T-helper 2 cell treated with Interferon-gamma antibody and Interleukin-4, amounts not matched to agents 100 ng/mL and 5 ng/mL, for 36 hours (primary cell): Measurements from ENCODE around the gene ENOX1. TPM values are rescaled to one million over a fixed set of nuclear protein-coding genes. Genes with fewer than 3 reads are reported as not detected.

Source experiments
- intact Hi-C: fragments of 100-400 bp; cut with micrococcal nuclease; formaldehyde crosslinking; loops from one replicate; pipeline ENCODE4 v1.15.1; 2023
- total RNA-seq: library from RNA; stranded (reverse); gene quantifications from 2 replicates; pipeline ENCODE4 v1.2.3, GENCODE V29; 2022

ENOX1 gene
- total RNA-seq, 1 donor from 2014 or later, result not detected

GRCh38 chr13:43785650-43786471, 911 bp downstream of the ENOX1 start:
- intact Hi-C loops, result no loop called here

GRCh38 chr13:43785261-43785649, 1.5 kb downstream of the ENOX1 start:
- intact Hi-C loops, result no loop called here

- intact Hi-C loops, result no loop called here
Observed at GRCh38 chr13:43784496-43784895, 2.3 kb downstream of the ENOX1 start.

DNA sequence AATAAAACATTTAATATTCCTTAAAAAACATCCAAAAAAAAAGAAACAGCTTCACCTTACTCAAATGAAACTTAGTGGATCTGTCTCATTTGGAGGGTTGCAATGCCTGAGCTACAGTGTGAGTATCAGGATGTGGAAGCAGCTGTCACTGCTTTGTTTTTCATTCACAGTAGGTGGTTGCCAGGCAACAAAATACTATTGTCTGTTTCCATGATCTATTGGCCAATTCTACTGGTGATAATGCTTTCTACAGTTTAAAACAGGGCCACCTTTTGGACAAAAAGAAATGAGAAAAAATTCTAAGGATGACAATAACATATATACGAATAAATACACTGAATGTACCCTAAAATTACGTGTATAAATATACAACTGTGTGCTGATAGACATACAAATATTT, 3.0 kb downstream of the ENOX1 start:
- intact Hi-C loops, result no loop called here

- intact Hi-C loops, result no loop called here
Observed at GRCh38 chr13:43782686-43783085, 4.1 kb downstream of the ENOX1 start.

DNA sequence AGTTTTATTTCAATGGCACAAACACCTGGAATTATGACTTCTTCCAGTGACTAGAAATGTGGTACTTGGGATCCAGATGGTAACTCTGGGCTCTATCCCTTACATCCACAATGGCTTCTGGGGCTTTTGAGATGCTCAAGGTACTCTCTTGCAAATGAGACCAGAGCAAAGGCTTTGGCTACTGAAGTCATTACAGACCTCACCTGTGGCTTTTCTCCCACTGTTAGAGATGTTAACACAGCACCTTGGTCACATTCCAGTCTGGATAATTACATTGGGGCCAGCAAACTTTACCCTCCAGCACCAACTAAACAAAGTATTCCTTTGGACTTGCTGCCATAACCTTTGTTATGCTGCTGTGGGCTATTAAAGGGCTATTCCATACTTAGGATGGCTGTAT, 6.1 kb downstream of the ENOX1 start:
- intact Hi-C loops, result no loop called here

DNA sequence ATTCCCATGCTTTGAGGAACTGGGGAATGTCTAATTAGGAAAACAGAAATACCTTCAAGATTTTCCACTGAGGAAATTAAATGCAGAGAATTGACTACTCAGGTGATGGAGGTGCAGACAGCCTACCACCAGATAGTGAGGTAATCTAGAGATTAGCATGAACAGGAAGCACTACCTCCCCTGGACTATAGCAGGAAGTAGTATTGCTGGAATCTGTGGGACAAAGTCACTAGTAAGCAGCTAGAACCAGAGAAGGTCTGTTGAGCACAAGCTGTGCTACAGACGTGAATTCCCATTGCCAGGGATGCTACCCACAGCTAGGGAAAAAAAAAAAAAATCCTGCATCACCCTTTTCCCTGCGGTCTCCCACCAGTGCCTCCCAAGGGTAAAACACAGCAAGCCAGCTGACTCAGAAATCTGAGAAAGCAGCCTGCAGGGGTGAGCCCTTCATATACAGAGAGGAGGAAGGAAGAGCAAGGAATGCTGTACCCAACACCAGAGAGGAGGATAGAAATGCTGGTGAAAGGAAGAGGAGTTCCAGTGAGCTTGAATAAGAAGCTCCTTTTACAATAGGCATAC, 10.2 kb downstream of the ENOX1 start:
- intact Hi-C loops, result no loop called here

- intact Hi-C loops, result no loop called here
Observed at GRCh38 chr13:43776006-43776405, 10.8 kb downstream of the ENOX1 start.

DNA sequence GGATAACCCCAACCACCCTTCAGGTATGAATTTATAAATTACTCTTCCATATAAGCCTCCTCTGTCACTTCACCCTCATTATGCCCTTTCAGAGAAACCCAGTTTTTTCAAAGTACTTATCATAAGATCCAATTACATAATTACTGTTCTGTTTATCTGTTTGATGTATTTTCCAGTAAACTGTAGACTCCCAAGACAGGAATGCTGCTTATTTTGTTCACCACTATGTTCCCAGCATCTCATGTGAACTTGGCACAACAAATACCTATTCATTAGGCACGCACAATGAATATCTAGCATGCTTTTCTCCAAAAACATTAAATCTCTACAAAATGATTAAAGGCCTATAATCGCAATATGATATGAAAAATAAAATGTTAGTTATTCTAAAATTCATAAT, 13.2 kb downstream of the ENOX1 start:
- intact Hi-C loops, result no loop called here

DNA sequence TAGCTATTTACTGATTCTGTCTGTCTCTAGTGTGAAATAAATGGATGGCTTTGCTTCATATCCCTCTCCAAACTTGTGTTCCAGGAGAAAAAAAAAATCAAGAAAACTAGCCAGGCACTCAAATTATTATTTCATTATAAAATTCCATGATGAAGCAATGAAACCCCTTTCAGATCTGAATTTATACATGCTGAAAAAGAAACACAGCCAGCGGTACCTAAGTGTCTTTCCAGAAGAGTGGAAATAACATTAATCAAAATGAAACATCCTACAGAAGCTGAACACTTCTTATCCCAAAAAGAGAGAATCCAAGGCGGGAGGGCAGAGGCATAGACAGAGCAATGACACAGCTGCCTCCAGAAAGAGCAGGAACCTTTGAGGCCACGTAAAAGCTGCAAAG, 15.9 kb downstream of the ENOX1 start:
- intact Hi-C loops, result no loop called here

- intact Hi-C loops, result no loop called here
Observed at GRCh38 chr13:43769529-43769928, 17.2 kb downstream of the ENOX1 start.

DNA sequence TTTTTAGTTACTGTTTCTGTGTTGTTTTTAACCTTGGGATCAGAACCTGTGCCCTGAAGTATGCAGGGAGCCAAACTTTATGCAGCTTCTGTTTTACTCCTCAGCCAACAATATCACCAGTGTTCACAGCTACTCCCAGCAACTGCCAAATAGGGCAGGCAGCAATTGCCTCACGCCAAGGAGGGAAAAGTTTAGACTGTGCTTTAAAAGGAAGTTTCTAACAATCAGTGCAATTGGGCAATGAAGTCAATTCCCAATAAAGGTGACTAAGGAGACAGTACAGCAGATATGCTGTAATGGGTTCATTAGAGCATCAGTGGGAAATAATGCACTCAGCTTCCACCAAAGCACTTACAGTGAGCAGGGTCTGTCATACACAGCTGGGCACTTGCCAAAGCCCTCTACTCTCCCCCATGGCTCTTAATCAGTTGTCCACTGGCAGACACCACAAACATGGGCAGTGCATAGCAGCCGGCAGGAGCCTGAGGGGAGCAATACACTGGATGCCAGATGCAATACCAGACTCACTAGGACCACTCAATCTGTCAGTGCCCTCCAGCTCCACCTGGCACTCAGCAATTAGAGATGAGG, 19.3 kb downstream of the ENOX1 start:
- intact Hi-C loops, result no loop called here

DNA sequence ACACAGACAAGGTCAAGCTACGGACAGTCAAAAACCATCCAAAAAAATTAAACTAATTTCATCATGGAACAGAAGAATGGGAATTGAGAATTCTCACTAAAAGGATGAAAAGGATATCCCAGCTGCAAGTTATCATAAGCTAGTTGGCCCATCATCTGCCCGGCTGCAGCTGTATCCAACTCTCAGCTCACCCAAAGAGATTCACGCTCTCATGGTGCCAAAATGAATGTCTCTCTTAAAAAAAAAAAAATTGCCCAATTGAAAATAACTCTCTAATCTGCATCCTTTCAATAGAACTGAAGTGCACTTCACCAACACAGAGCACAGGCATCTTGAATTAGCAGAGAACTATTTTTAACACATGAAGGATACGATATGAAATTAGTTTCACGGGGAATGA, 20.0 kb downstream of the ENOX1 start:
- intact Hi-C loops, result no loop called here

GRCh38 chr13:43764349-43764748, 22.4 kb downstream of the ENOX1 start:
- intact Hi-C loops, result no loop called here

DNA sequence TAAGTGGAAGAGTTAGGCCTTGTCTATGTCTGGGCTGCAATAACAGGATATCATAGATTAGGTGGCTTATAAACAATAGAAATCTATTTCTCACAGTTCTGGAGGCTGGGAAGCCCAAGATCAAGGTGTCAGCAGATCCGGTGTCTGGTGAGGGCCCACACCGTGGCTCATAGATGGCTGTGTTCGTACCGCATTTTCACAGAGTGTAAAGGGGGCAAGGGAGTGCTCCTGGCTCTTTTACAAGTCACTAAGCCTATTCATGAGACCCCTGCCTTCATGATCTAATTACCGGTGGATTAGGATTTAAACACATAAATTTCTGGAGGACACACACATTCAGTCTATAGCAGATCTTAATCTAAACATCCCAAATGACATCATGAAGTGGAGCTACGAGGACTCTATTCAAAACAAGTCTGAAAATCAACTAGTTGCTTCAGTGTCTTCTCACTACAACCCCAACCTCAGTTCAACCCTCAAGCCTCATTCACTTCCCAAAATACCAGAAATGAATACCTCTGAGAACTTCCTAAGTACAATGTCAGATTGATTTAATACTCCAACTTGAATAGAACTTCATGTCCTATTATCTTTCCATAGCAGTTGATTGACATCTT, 23.5 kb downstream of the ENOX1 start:
- intact Hi-C loops, result no loop called here

- intact Hi-C loops, result no loop called here
Observed at GRCh38 chr13:43761616-43762315, 25.0 kb downstream of the ENOX1 start.

DNA sequence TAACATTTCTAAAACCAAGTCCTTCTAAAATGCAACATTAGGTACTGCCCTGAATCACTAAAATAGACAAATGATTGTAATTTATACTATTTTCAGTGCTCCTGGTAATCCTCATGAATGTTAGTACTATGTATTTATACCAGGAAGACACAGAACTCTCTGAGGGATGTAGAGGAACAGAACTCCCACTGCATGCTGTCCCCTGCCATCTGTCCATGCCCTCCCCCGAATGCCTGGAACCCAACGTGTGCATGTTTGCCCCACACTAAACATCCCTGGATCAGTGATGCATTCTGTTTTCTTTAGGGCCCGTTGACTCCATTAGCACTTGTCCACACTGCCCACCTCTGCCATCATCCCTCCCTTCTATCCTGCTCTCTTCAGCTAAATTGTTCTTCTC, 26.5 kb downstream of the ENOX1 start:
- intact Hi-C loops, result no loop called here

DNA sequence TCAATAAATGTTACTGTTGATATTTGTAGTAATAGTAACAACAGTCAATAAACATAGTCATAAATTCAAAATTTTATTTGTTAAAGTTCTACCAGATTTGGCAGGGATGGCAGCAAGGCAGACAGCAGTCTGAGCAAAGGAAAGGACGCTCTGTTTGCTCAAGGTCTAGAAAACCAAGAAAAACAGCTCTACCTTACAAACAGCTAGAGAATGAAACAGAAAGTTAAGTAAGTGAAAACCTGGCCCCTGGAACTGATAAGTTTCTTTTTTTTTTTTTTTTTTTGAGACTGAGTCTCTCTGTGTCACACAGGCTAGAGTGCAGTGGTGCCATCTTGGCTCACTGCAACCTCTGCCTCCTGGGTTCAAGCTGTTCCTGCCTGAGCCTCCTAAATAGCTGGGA, 27.9 kb downstream of the ENOX1 start:
- intact Hi-C loops, result no loop called here

DNA sequence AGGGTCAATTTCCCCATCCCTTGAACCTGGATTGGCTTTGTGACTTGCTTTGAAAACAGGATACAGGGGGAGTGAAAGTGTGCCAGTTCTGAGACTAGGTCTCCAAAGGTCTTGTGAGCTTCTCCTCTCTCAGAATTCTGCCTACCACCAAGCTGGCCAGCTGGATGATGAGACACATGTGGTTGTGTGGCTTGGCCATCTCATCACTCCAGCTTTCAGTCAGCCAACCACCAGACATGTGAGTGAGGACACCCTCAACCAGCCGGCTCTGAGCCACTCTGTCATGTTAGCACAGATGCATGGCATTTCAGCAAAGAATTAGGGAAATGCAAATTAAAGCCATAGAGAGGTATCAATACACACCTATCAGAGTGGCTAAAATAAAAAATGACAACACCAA, 29.5 kb downstream of the ENOX1 start:
- intact Hi-C loops, result no loop called here

DNA sequence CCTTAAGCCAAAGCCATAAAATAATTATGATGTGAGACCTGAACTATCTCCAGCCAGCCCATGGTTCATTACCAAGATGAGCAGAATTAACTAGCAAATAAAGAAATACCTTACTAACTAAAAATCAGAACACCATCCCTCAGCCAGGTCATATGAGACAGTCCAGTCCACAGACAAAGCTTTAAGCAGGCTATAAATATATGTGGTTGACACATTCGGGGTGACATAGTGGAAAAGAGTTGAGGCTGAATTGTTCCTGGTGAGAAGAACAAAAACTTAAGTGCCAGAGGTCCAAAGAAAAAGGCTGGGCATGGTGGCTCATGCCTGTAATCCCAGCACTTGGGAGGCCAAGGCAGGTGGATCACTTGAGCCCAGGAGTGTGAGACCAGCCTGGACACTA, 30.9 kb downstream of the ENOX1 start:
- intact Hi-C loops, result no loop called here

GRCh38 chr13:43751624-43752023, 35.1 kb downstream of the ENOX1 start:
- intact Hi-C loops, result no loop called here

- intact Hi-C loops, result no loop called here
Observed at GRCh38 chr13:43749503-43749902, 37.3 kb downstream of the ENOX1 start.
